GM23338 (cell line): ENCODE results near the gene ZFX. TPM values are rescaled to one million over a fixed set of nuclear protein-coding genes. Genes with fewer than 3 reads are reported as not detected.

Source experiments
- ATAC-seq: fragments of 200-7000 bp; cut with Tn5 transposase; 3 replicates; pipeline ENCODE4 v1.9.1; 2020
- DNase-seq: peaks from one replicate; pipeline ENCODE4 v3.0.0-alpha.2; 2015; ENCODE audit warnings: low spot score
- H2AFZ ChIP-seq: fragments of 200-600 bp; sonication (generic); 2 replicates; pipeline ENCODE4 v1.8.0; 2016; ENCODE audit warnings: antibody characterized with exemption, mild to moderate bottlenecking, moderate library complexity
- H3F3A ChIP-seq: fragments of 200-600 bp; sonication (generic); replicated peaks from 2 replicates; pipeline ENCODE4 v1.8.0; 2017; ENCODE audit warnings: antibody characterized with exemption, mixed run types, low read depth
- H3K27ac ChIP-seq: fragments of 200-600 bp; sonication (generic); 2 replicates; pipeline ENCODE4 v1.6.1; 2016; ENCODE audit warnings: low read depth
- H3K27me3 ChIP-seq: fragments of 200-600 bp; sonication (generic); 2 replicates; pipeline ENCODE4 v1.8.0; 2016; ENCODE audit warnings: mild to moderate bottlenecking, mixed run types, moderate library complexity; ENCODE audit not compliant: insufficient read depth
- H3K36me3 ChIP-seq: fragments of 200-600 bp; sonication (generic); 2 replicates; pipeline ENCODE4 v1.8.0; 2016; ENCODE audit warnings: mild to moderate bottlenecking; ENCODE audit not compliant: insufficient read depth
- H3K4me1 ChIP-seq: fragments of 200-600 bp; sonication (generic); 2 replicates; pipeline ENCODE4 v1.8.0; 2016; ENCODE audit warnings: mild to moderate bottlenecking, moderate library complexity; ENCODE audit not compliant: insufficient read depth
- H3K4me2 ChIP-seq: fragments of 200-600 bp; sonication (generic); 2 replicates; pipeline ENCODE4 v1.7.1; 2017; ENCODE audit warnings: mixed run types
- H3K4me3 ChIP-seq: fragments of 200-600 bp; sonication (generic); 2 replicates; pipeline ENCODE4 v1.6.1; 2016; ENCODE audit warnings: mixed run types
- H3K79me2 ChIP-seq: fragments of 200-600 bp; sonication (generic); replicated peaks from 2 replicates; pipeline ENCODE4 v1.8.0; 2017; ENCODE audit warnings: mild to moderate bottlenecking; ENCODE audit not compliant: insufficient read depth
- H3K9me2 ChIP-seq: fragments of 200-600 bp; sonication (generic); 2 replicates; pipeline ENCODE4 v1.8.0; 2017; ENCODE audit not compliant: insufficient read depth
- H4K20me1 ChIP-seq: fragments of 200-600 bp; sonication (generic); replicated peaks from 2 replicates; pipeline ENCODE4 v1.8.0; 2017; ENCODE audit warnings: mild to moderate bottlenecking; ENCODE audit not compliant: insufficient read depth
- H3K27ac Mint-ChIP-seq: 2 replicates; pipeline ENCODE4 v1.8.0; 2020; ENCODE audit warnings: inconsistent platforms, mild to moderate bottlenecking, moderate library complexity, mixed read lengths
- H3K27me3 Mint-ChIP-seq: 3 replicates; pipeline ENCODE4 v1.8.0; 2022; ENCODE audit warnings: low read depth, mild to moderate bottlenecking, moderate library complexity, mixed read lengths, inconsistent platforms; ENCODE audit not compliant: insufficient read depth, poor library complexity
- H3K36me3 Mint-ChIP-seq: 3 replicates; pipeline ENCODE4 v1.8.0; 2021; ENCODE audit warnings: low read depth, mild to moderate bottlenecking, inconsistent platforms, moderate library complexity, mixed read lengths
- H3K4me1 Mint-ChIP-seq: 3 replicates; pipeline ENCODE4 v1.8.0; 2020; ENCODE audit warnings: mild to moderate bottlenecking, inconsistent platforms, mixed read lengths
- H3K4me3 Mint-ChIP-seq: 3 replicates; pipeline ENCODE4 v1.8.0; 2021; ENCODE audit warnings: moderate library complexity, mild to moderate bottlenecking, inconsistent platforms, mixed read lengths
- H3K9me3 Mint-ChIP-seq: 3 replicates; pipeline ENCODE4 v1.8.0; 2020; ENCODE audit warnings: moderate library complexity, mild to moderate bottlenecking, inconsistent platforms, mixed read lengths
- CREB1 ChIP-seq: fragments of 250-450 bp; sonication (Bioruptor Pico); IDR thresholded peaks from 2 replicates; pipeline ENCODE4 v1.5.0; 2020; ENCODE audit warnings: low read depth, mild to moderate bottlenecking, moderate library complexity
- CTCF ChIP-seq, 2 experiments: fragments of 200-600 bp in 1 of 2; sonication (generic) in 1 of 2; conservative IDR thresholded peaks; 2 replicates each; pipeline versions ENCODE4 v1.5.1 to v1.6.1; 2016 to 2017; ENCODE audit warnings: antibody characterized with exemption in 2 of 2, low read depth in 2 of 2, mild to moderate bottlenecking in 2 of 2, moderate library complexity in 1 of 2
- ETS1 ChIP-seq: IDR thresholded peaks from 2 replicates; pipeline ENCODE4 v1.6.1; 2016; ENCODE audit warnings: antibody characterized with exemption
- EZH2 ChIP-seq: fragments of 200-600 bp; sonication (generic); IDR thresholded peaks from one replicate; pipeline ENCODE4 v1.8.0; 2017; ENCODE audit warnings: antibody characterized with exemption, mild to moderate bottlenecking, low read depth; ENCODE audit not compliant: unreplicated experiment
- EZH2phosphoT487 ChIP-seq: fragments of 200-600 bp; sonication (generic); IDR thresholded peaks from one replicate; pipeline ENCODE4 v1.8.1; 2018; ENCODE audit warnings: antibody characterized with exemption; ENCODE audit not compliant: unreplicated experiment
- JUNB ChIP-seq: IDR thresholded peaks from one replicate; pipeline ENCODE4 v1.6.1; 2016; ENCODE audit warnings: antibody characterized with exemption; ENCODE audit not compliant: unreplicated experiment
- NANOG ChIP-seq: IDR thresholded peaks from 2 replicates; pipeline ENCODE4 v1.6.1; 2016; ENCODE audit warnings: antibody characterized with exemption, borderline replicate concordance
- REST ChIP-seq: IDR thresholded peaks from one replicate; pipeline ENCODE4 v1.6.1; 2018; ENCODE audit warnings: antibody characterized with exemption; ENCODE audit not compliant: unreplicated experiment
- STAT1 ChIP-seq: IDR thresholded peaks from one replicate; pipeline ENCODE4 v1.6.1; 2016; ENCODE audit warnings: antibody characterized with exemption; ENCODE audit not compliant: unreplicated experiment
- ZNF114 ChIP-seq: fragments of 250-450 bp; sonication (Bioruptor Pico); IDR thresholded peaks from 2 replicates; pipeline ENCODE4 v1.5.0; 2020; ENCODE audit warnings: mild to moderate bottlenecking, moderate library complexity
- ZNF331 ChIP-seq: fragments of 250-450 bp; sonication (Bioruptor Pico); IDR thresholded peaks from 2 replicates; pipeline ENCODE4 v1.5.0; 2020; ENCODE audit warnings: low read depth, mild to moderate bottlenecking, moderate library complexity
- polyA plus RNA-seq: library from polyadenylated mRNA; unstranded; fragments of >200 nt; fragmentation: Nextera tagmentation; extraction: Ambion mirVana; gene quantifications from 2 replicates; pipeline ENCODE4 v1.2.1, GENCODE V29; 2016
- total RNA-seq: library from RNA; depleted of rRNA; stranded (reverse); fragments of >200 nt; shearing (Covaris generic); gene quantifications from 2 replicates; pipeline ENCODE4 v1.2.3, GENCODE V29; 2014
- TF ChIP-seq, protein P1 (sequence below): fragments of 250-450 bp; sonication (Bioruptor Pico); IDR thresholded peaks from 2 replicates; pipeline ENCODE4 v1.5.0; 2020; ENCODE audit warnings: mild to moderate bottlenecking, moderate library complexity

The ZFX gene
- total and polyA plus RNA-seq, 2 experiments from 2014 or later, result 11.0 to 15.4 TPM

DNA sequence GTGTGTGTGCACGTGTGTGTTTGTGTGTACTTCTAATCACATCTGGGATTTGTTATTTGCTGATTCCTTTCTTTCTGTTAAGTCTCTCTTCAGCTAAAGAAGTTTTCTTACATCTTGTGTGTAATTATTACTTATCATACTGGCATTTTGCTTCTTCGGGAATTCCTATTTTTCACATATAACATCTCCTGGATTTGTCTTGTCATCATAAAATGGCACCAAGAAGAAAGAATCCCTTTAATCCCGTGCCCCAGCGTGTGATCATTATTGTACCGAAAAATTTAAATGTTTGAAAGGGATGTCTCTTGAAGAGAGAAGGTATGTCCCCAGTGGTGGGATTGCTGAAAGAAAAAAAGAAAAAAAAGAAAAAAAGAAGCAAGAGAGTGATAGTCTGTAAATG lies 72.3 kb downstream of the ZFX start:
- H3K27ac ChIP-seq, result no peak overlapping the region
- Mint-ChIP-seq H3K4me3 (no peak overlapping the region), H3K27ac (peak overlapping the region; percentile 15; the same call in 1 of the 2 replicates), H3K27me3 (peaks cover 2% of the 10 kb centered on the region), H3K4me1 (no peaks in the 10 kb centered on the region), H3K9me3 (peaks cover 13% of the 10 kb centered on the region), H3K36me3 (peaks cover 4% of the 10 kb centered on the region; the same call in 2 of the 3 replicates)
- ATAC-seq, result no peak
- no peak overlapping the region for H3K4me3 ChIP-seq
- no peaks in the 10 kb centered on the region for H3K79me2 ChIP-seq
- H3K36me3 ChIP-seq, result no peaks in the 10 kb centered on the region
- DNase-seq, result no peak
- no peak overlapping the region for H3K4me2 ChIP-seq
- no peaks in the 10 kb centered on the region for H3F3A ChIP-seq
- H2AFZ ChIP-seq, result no peak overlapping the region
- no peaks in the 10 kb centered on the region for H3K27me3 ChIP-seq
- H3K4me1 ChIP-seq, result no peaks in the 10 kb centered on the region
- TF ChIP-seq STAT1, result no peak
- TF ChIP-seq CTCF (conservative IDR thresholded peaks at IDR 0.05; ENCODE audit: low read depth in 2 of 2), result no peak
- no peak for TF ChIP-seq REST
- no peak for TF ChIP-seq CREB1 (CRISPR knock-in tag)
- TF ChIP-seq EZH2, result no peak
- no peak for TF ChIP-seq ZNF331 (CRISPR knock-in tag)
- TF ChIP-seq ZNF114 (CRISPR knock-in tag), result no peak
- no peak for TF ChIP-seq NANOG
- no peak for TF ChIP-seq ETS1
- TF ChIP-seq, protein P1, sequence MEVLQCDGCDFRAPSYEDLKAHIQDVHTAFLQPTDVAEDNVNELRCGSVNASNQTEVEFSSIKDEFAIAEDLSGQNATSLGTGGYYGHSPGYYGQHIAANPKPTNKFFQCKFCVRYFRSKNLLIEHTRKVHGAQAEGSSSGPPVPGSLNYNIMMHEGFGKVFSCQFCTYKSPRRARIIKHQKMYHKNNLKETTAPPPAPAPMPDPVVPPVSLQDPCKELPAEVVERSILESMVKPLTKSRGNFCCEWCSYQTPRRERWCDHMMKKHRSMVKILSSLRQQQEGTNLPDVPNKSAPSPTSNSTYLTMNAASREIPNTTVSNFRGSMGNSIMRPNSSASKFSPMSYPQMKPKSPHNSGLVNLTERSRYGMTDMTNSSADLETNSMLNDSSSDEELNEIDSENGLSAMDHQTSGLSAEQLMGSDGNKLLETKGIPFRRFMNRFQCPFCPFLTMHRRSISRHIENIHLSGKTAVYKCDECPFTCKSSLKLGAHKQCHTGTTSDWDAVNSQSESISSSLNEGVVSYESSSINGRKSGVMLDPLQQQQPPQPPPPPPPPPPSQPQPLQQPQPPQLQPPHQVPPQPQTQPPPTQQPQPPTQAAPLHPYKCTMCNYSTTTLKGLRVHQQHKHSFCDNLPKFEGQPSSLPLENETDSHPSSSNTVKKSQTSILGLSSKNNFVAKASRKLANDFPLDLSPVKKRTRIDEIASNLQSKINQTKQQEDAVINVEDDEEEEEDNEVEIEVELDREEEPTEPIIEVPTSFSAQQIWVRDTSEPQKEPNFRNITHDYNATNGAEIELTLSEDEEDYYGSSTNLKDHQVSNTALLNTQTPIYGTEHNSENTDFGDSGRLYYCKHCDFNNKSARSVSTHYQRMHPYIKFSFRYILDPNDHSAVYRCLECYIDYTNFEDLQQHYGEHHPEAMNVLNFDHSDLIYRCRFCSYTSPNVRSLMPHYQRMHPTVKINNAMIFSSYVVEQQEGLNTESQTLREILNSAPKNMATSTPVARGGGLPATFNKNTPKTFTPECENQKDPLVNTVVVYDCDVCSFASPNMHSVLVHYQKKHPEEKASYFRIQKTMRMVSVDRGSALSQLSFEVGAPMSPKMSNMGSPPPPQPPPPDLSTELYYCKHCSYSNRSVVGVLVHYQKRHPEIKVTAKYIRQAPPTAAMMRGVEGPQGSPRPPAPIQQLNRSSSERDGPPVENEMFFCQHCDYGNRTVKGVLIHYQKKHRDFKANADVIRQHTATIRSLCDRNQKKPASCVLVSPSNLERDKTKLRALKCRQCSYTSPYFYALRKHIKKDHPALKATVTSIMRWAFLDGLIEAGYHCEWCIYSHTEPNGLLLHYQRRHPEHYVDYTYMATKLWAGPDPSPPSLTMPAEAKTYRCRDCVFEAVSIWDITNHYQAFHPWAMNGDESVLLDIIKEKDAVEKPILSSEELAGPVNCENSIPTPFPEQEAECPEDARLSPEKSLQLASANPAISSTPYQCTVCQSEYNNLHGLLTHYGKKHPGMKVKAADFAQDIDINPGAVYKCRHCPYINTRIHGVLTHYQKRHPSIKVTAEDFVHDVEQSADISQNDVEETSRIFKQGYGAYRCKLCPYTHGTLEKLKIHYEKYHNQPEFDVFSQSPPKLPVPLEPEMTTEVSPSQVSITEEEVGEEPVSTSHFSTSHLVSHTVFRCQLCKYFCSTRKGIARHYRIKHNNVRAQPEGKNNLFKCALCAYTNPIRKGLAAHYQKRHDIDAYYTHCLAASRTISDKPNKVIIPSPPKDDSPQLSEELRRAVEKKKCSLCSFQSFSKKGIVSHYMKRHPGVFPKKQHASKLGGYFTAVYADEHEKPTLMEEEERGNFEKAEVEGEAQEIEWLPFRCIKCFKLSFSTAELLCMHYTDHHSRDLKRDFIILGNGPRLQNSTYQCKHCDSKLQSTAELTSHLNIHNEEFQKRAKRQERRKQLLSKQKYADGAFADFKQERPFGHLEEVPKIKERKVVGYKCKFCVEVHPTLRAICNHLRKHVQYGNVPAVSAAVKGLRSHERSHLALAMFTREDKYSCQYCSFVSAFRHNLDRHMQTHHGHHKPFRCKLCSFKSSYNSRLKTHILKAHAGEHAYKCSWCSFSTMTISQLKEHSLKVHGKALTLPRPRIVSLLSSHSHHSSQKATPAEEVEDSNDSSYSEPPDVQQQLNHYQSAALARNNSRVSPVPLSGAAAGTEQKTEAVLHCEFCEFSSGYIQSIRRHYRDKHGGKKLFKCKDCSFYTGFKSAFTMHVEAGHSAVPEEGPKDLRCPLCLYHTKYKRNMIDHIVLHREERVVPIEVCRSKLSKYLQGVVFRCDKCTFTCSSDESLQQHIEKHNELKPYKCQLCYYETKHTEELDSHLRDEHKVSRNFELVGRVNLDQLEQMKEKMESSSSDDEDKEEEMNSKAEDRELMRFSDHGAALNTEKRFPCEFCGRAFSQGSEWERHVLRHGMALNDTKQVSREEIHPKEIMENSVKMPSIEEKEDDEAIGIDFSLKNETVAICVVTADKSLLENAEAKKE, result no peak
- no peak for TF ChIP-seq EZH2phosphoT487
- no peak for TF ChIP-seq JUNB
- no peaks in the 10 kb centered on the region for H3K9me2 ChIP-seq
- no peaks in the 10 kb centered on the region for H4K20me1 ChIP-seq
